22Rv1 (cell line): Measurements from ENCODE around the gene KCNJ14.

Experiments used
- CTCF ChIP-seq: fragments of 450-650 bp; IDR thresholded peaks from 2 replicates; pipeline ENCODE4 v1.5.1; 2017; ENCODE audit warnings: mild to moderate bottlenecking
- ZFX ChIP-seq: fragments of 450-650 bp; IDR thresholded peaks from 2 replicates; pipeline ENCODE4 v1.6.1; 2017; ENCODE audit warnings: antibody characterized with exemption, borderline replicate concordance

GRCh38 chr19:48479686-48480085, 24.3 kb downstream of the KCNJ14 start:
- TF ChIP-seq CTCF = no peak
- no peak for TF ChIP-seq ZFX
